OCI-LY1 (cell line): ENCODE measurements around the gene SYT15.

Source experiments
- CTCF ChIP-seq: fragments of 200-600 bp; sonication (generic), shearing (Covaris generic); IDR thresholded peaks from 2 replicates; pipeline ENCODE4 v1.5.1; 2017; ENCODE audit warnings: mild to moderate bottlenecking, antibody characterized with exemption, low read length, moderate library complexity, mixed read lengths
- EZH2 ChIP-seq: fragments of 200-600 bp; sonication (generic), shearing (Covaris generic); IDR thresholded peaks from 2 replicates; pipeline ENCODE4 v1.8.0; 2017; ENCODE audit warnings: borderline replicate concordance, mixed run types, mild to moderate bottlenecking, antibody characterized with exemption, low read length, moderate library complexity, mixed read lengths

GRCh38 chr10:46530249-46531186, 48.4 kb upstream of the SYT15 start:
- TF ChIP-seq CTCF (no peak), EZH2 (no peak)
